Transverse colon (tissue), 3 donors: ENCODE data around the gene DIAPH3.

Experiments used
- CTCF ChIP-seq, 5 experiments: fragments of 200-600 bp in 3 of 5; fragments of 450-650 bp in 2 of 5; sonication (generic) in 3 of 5; IDR thresholded peaks; 1 replicate in 2 of 5; 2 replicates in 3 of 5; pipeline ENCODE4 v1.5.1; 2016 to 2017; ENCODE audit warnings: antibody characterized with exemption in 5 of 5, inconsistent platforms in 3 of 5, mild to moderate bottlenecking in 2 of 5, moderate library complexity in 1 of 5
- POLR2A ChIP-seq: fragments of 450-650 bp; IDR thresholded peaks from one replicate; pipeline ENCODE4 v1.6.1; 2016; ENCODE audit warnings: antibody characterized with exemption, mild to moderate bottlenecking, moderate library complexity

GRCh38 chr13:59976856-59977255, 186.9 kb downstream of the DIAPH3 start:
- TF ChIP-seq CTCF (IDR thresholded peaks at IDR 0.05) = no peak
- no peak for TF ChIP-seq POLR2A
